Fibroblast of lung (primary cell): Measurements from ENCODE around the gene SWT1.
"Not testable (repeated sequence)": the region's sequence is repeated elsewhere in the genome, so short reads cannot be mapped to it uniquely, and the experiment has no call there.

Experiments
- CTCF ChIP-seq, 2 donors: IDR thresholded peaks in 1 of 2; conservative IDR thresholded peaks in 1 of 2; 1 replicate in 1 of 2; 2 replicates in 1 of 2; pipeline ENCODE4 v1.5.1; 2011 to 2012; ENCODE audit warnings: low read length in 2 of 2, control low read depth in 1 of 2, inconsistent platforms in 1 of 2, low read depth in 1 of 2, mild to moderate bottlenecking in 1 of 2
- EZH2 ChIP-seq: IDR thresholded peaks from 2 replicates; pipeline ENCODE4 v1.5.1; 2012; ENCODE audit warnings: low read length, control low read depth, mild to moderate bottlenecking; ENCODE audit errors: missing control alignments

GRCh38 chr1:185321653-185322221, 164.8 kb downstream of the SWT1 start:
- not testable (repeated sequence) for TF ChIP-seq CTCF (conservative IDR thresholded peaks at IDR 0.05 in 1 of 2, IDR thresholded peaks at IDR 0.05 in 1 of 2; ENCODE audit: low read depth in 1 of 2, low read length in 2 of 2); EZH2
